Endothelial cell of umbilical vein (primary cell): ENCODE data around the gene PI4K2B. TPM values are rescaled to one million over a fixed set of nuclear protein-coding genes. Genes with fewer than 3 reads are reported as not detected.

Source experiments
- BruUV-seq: library from RNA; stranded (reverse); fragments of 400-500 nt; replicated peaks from 2 replicates; lab custom pipeline; 2021; lab: Mats Ljungman, UMichigan
- CTCF ChIA-PET: fragments of 300-600, 350-600 bp; sonication (Branson Sonifier 250); formaldehyde crosslinking; loops from one replicate; lab custom pipeline; 2021; ENCODE audit warnings: antibody characterized with exemption, inconsistent platforms; lab: Charles Lee
- POLR2A ChIA-PET: fragments of 300-600, 350-600 bp; sonication (Branson Sonifier 250); formaldehyde crosslinking; loops from one replicate; lab custom pipeline; 2021; ENCODE audit warnings: antibody characterized with exemption, inconsistent platforms; lab: Charles Lee
- DNase-seq: peaks from one replicate; pipeline ENCODE4 v3.0.0-alpha.2; 2011; ENCODE audit warnings: low read depth, low spot score
- FAIRE-seq: peaks from 2 replicates; lab custom pipeline; 2011; peaks lifted over from hg19 to GRCh38; lab: Jason Lieb, UNC
- H2AFZ ChIP-seq: 2 replicates; pipeline ENCODE4 v1.6.0; 2012; ENCODE audit warnings: low read depth, low read length, control low read depth, inconsistent platforms
- H3K27ac ChIP-seq: 2 replicates; pipeline ENCODE4 v1.5.1; 2011; ENCODE audit warnings: low read depth, mild to moderate bottlenecking, control low read depth, low read length, moderate library complexity; ENCODE audit not compliant: insufficient read depth
- H3K27me3 ChIP-seq, 2 experiments: 2 replicates each; pipeline versions ENCODE4 v1.6.0 to v1.6.1; 2011; ENCODE audit warnings: low read length in 2 of 2, mixed read lengths in 1 of 2; ENCODE audit not compliant: control insufficient read depth in 2 of 2, insufficient read depth in 2 of 2
- H3K36me3 ChIP-seq, 2 experiments: 2 replicates in 1 of 2; 3 replicates in 1 of 2; pipeline ENCODE4 v1.5.1; 2011; ENCODE audit warnings: low read length in 2 of 2, mild to moderate bottlenecking in 1 of 2, moderate library complexity in 1 of 2; ENCODE audit not compliant: control insufficient read depth in 2 of 2, insufficient read depth in 2 of 2; ENCODE audit errors: extremely low read depth in 1 of 2
- H3K4me1 ChIP-seq: 3 replicates; pipeline ENCODE4 v1.5.1; 2011; ENCODE audit warnings: mild to moderate bottlenecking, low read length; ENCODE audit not compliant: control insufficient read depth, insufficient read depth; ENCODE audit errors: extremely low read depth
- H3K4me2 ChIP-seq: 2 replicates; pipeline ENCODE4 v1.6.1; 2011; ENCODE audit warnings: low read length, control low read depth, mixed read lengths; ENCODE audit not compliant: insufficient read depth
- H3K4me3 ChIP-seq, 3 experiments: fragments of 200-600 bp in 1 of 3; sonication (generic), shearing (Covaris generic) in 1 of 3; replicated peaks in 1 of 3; 2 replicates each; pipeline ENCODE4 v1.5.1; 2011 to 2016; ENCODE audit warnings: control low read depth in 3 of 3, low read length in 3 of 3, mild to moderate bottlenecking in 2 of 3, inconsistent platforms in 1 of 3, low read depth in 1 of 3, moderate library complexity in 1 of 3; ENCODE audit not compliant: insufficient read depth in 1 of 3
- H3K79me2 ChIP-seq: 2 replicates; pipeline ENCODE4 v1.6.0; 2012; ENCODE audit warnings: low read length, inconsistent platforms; ENCODE audit not compliant: control insufficient read depth, insufficient read depth
- H3K9ac ChIP-seq: replicated peaks from 2 replicates; pipeline ENCODE3; 2011; ENCODE audit warnings: low read length, control low read depth; ENCODE audit not compliant: insufficient read depth; ENCODE audit errors: extremely low read depth
- H3K9me1 ChIP-seq: replicated peaks from 3 replicates; pipeline ENCODE4 v1.6.0; 2011; ENCODE audit warnings: mild to moderate bottlenecking, low read length; ENCODE audit not compliant: control insufficient read depth, insufficient read depth; ENCODE audit errors: extremely low read depth
- H3K9me3 ChIP-seq: replicated peaks from 2 replicates; pipeline ENCODE4 v1.5.1; 2012; ENCODE audit warnings: low read length, inconsistent platforms; ENCODE audit not compliant: control insufficient read depth, insufficient read depth
- H4K20me1 ChIP-seq: replicated peaks from 2 replicates; pipeline ENCODE3; 2011; ENCODE audit warnings: mild to moderate bottlenecking, low read length; ENCODE audit not compliant: control insufficient read depth, insufficient read depth; ENCODE audit errors: extremely low read depth
- CTCF ChIP-seq, 2 donors: IDR thresholded peaks; 1 replicate in 1 of 2; 2 replicates in 1 of 2; pipeline ENCODE4 v1.5.1; 2011; ENCODE audit warnings: low read length in 2 of 2, mild to moderate bottlenecking in 2 of 2, moderate library complexity in 2 of 2, control low read depth in 1 of 2, inconsistent platforms in 1 of 2, low read depth in 1 of 2; ENCODE audit not compliant: insufficient read depth in 1 of 2; ENCODE audit errors: extremely low read depth in 1 of 2
- EZH2 ChIP-seq: IDR thresholded peaks from 2 replicates; pipeline ENCODE4 v1.6.1; 2012; ENCODE audit warnings: borderline replicate concordance, low read depth, mild to moderate bottlenecking, moderate library complexity, low read length, inconsistent platforms; ENCODE audit not compliant: severe bottlenecking
- FOS ChIP-seq: IDR thresholded peaks from 2 replicates; pipeline ENCODE4 v1.6.1; 2011; ENCODE audit warnings: mild to moderate bottlenecking, low read length, moderate library complexity, borderline replicate concordance; ENCODE audit not compliant: insufficient read depth
- GATA2 ChIP-seq: IDR thresholded peaks from 2 replicates; pipeline ENCODE4 v1.7.0; 2011; ENCODE audit warnings: low read depth, mild to moderate bottlenecking, moderate library complexity, mixed read lengths, low read length; ENCODE audit not compliant: insufficient read length, insufficient read depth
- JUN ChIP-seq: IDR thresholded peaks from 2 replicates; pipeline ENCODE4 v1.6.1; 2011; ENCODE audit warnings: borderline replicate concordance, low read depth; ENCODE audit not compliant: insufficient read length, insufficient read depth
- MAX ChIP-seq: IDR thresholded peaks from 2 replicates; pipeline ENCODE4 v1.6.1; 2011; ENCODE audit not compliant: insufficient read depth, insufficient read length
- MYC ChIP-seq: IDR thresholded peaks from one replicate; pipeline ENCODE4 v1.6.1; 2011; ENCODE audit warnings: mild to moderate bottlenecking, low read depth, low read length
- POLR2A ChIP-seq: IDR thresholded peaks from 2 replicates; pipeline ENCODE4 v1.6.1; 2012; ENCODE audit warnings: low read depth, mild to moderate bottlenecking, control low read depth, low read length
- POLR2AphosphoS5 ChIP-seq: IDR thresholded peaks from 2 replicates; pipeline ENCODE4 v1.6.1; 2012; ENCODE audit warnings: low read depth, mild to moderate bottlenecking, control low read depth, low read length, moderate library complexity; ENCODE audit not compliant: insufficient read depth
- dilution Hi-C: fragments of 300-500 bp; cut with MboI; formaldehyde crosslinking; loops from one replicate; pipeline ENCODE4 v1.15.0; 2019; ENCODE audit warnings: low sequenced_read_pairs; ENCODE audit not compliant: extremely low pct_ligation_motif_present
- intact Hi-C: fragments of 100-400 bp; cut with micrococcal nuclease; formaldehyde crosslinking; loops from one replicate; pipeline ENCODE4 v1.10.0; 2022
- polyA plus RNA-seq, 4 experiments: library from polyadenylated mRNA; depleted of rRNA in 3 of 4; stranded (reverse) in 3 of 4; unstranded in 1 of 4; fragments of >200 nt; gene quantifications; 2 replicates each; pipeline versions ENCODE4 v1.2.1 to v1.2.3, GENCODE V29; 2011 to 2012; ENCODE audit warnings: missing spikeins in 1 of 4
- total RNA-seq: library from RNA; stranded (reverse); gene quantifications from 2 replicates; pipeline ENCODE4 v1.2.3, GENCODE V29; 2021

Gene PI4K2B
- total and polyA plus RNA-seq, 2 donors (not counting 3 experiments of a cell fraction or from before 2014, with no cell fraction given) = 3.5 to 19.3 TPM

- dilution Hi-C loops (no loop called here), intact Hi-C loops (no loop called here)
- H3K9me1 ChIP-seq = no peaks in the 10 kb centered on the region
- H3K4me2 ChIP-seq = no peak overlapping the region
- H3K9me3 ChIP-seq = no peaks in the 10 kb centered on the region
- ChIA-PET POLR2A (no interaction called here), CTCF (interaction anchor here (1.3 to 1.5 kb wide), 2 partner anchors 25 to 59 kb away, joined by 3 to 5 read pairs; no protein-coding TSS in a partner anchor)
- no peak overlapping the region for H3K27ac ChIP-seq
- DNase-seq (no peak), FAIRE-seq (no peak)
- no peaks in the 10 kb centered on the region for H3K4me1 ChIP-seq
- no peaks in the 10 kb centered on the region for H3K79me2 ChIP-seq
- H3K4me3 ChIP-seq = no peak overlapping the region
- H3K27me3 ChIP-seq = peaks cover 0 to 4% of the 10 kb centered on the region in 2 experiments
- TF ChIP-seq FOS = no peak
- no peak for TF ChIP-seq GATA2
- TF ChIP-seq EZH2 = no peak
- TF ChIP-seq CTCF (IDR thresholded peaks at IDR 0.05; ENCODE audit: extremely low read depth in 1 of 2, insufficient read depth in 1 of 2, low read depth in 1 of 2, low read length in 2 of 2) = no peak
- no peak for TF ChIP-seq POLR2A
- no peak for TF ChIP-seq JUN
- no peak for TF ChIP-seq MYC
- no peak for TF ChIP-seq MAX
- no peak for TF ChIP-seq POLR2AphosphoS5
- H2AFZ ChIP-seq = no peak overlapping the region
- no peaks in the 10 kb centered on the region for H3K36me3 ChIP-seq
- BruUV-seq = no TSS peak
- H4K20me1 ChIP-seq = no peaks in the 10 kb centered on the region
- H3K9ac ChIP-seq = no peak overlapping the region
Measured at GRCh38 chr4:25308306-25308705, 74.5 kb downstream of the PI4K2B start.
